ENCODE measurements around the gene S100A3.

The S100A3 gene

GRCh38 chr1:153533689-153534201 lies 15.3 kb downstream of the S100A3 start:
- Histone ChIP-seq H3K27me3 (ENCODE audit: insufficient read depth, low read depth) (no peaks in the 10 kb centered on the region), H3K36me3 (ENCODE audit: insufficient read depth) (no peaks in the 10 kb centered on the region), H4K20me1 (ENCODE audit: insufficient read depth) (no peaks in the 10 kb centered on the region), H3K79me2 (ENCODE audit: insufficient read depth, low read depth) (no peaks in the 10 kb centered on the region), H3K4me3 (IDR thresholded peaks at IDR 0.05; ENCODE audit: insufficient read depth, low read depth, low read length) (no peak overlapping the region), H2AFZ (ENCODE audit: low read depth) (no peak overlapping the region), H3K27ac (no peak overlapping the region), H3K4me2 (no peak overlapping the region), H3K4me1 (ENCODE audit: low read depth, poor library complexity, severe bottlenecking) (peaks cover 16% of the 10 kb centered on the region), H3K9ac (no peak overlapping the region)
- TF ChIP-seq CTCF (conservative IDR thresholded peaks at IDR 0.05; ENCODE audit: low read depth, low read length), result no peak

GRCh38 chr1:153532769-153533599 lies 16.1 kb downstream of the S100A3 start:
- Histone ChIP-seq H3K79me2 (ENCODE audit: insufficient read depth, low read depth) (no peaks in the 10 kb centered on the region), H2AFZ (ENCODE audit: low read depth) (no peak overlapping the region), H4K20me1 (ENCODE audit: insufficient read depth) (no peaks in the 10 kb centered on the region), H3K4me2 (no peak overlapping the region), H3K4me3 (IDR thresholded peaks at IDR 0.05; ENCODE audit: insufficient read depth, low read depth, low read length) (no peak overlapping the region), H3K27me3 (ENCODE audit: insufficient read depth, low read depth) (no peaks in the 10 kb centered on the region), H3K36me3 (ENCODE audit: insufficient read depth) (no peaks in the 10 kb centered on the region), H3K4me1 (ENCODE audit: low read depth, poor library complexity, severe bottlenecking) (peaks cover 16% of the 10 kb centered on the region), H3K27ac (no peak overlapping the region), H3K9ac (no peak overlapping the region)
- TF ChIP-seq CTCF (conservative IDR thresholded peaks at IDR 0.05; ENCODE audit: low read depth, low read length), result peak; percentile 74

GRCh38 chr1:153532181-153532580 lies 16.9 kb downstream of the S100A3 start:
- Histone ChIP-seq H3K27me3 (ENCODE audit: insufficient read depth, low read depth) (no peaks in the 10 kb centered on the region), H3K4me2 (no peak overlapping the region), H3K36me3 (ENCODE audit: insufficient read depth) (no peaks in the 10 kb centered on the region), H3K4me1 (ENCODE audit: low read depth, poor library complexity, severe bottlenecking) (peaks cover 16% of the 10 kb centered on the region), H3K27ac (no peak overlapping the region), H4K20me1 (ENCODE audit: insufficient read depth) (no peaks in the 10 kb centered on the region), H3K9ac (no peak overlapping the region), H3K79me2 (ENCODE audit: insufficient read depth, low read depth) (no peaks in the 10 kb centered on the region), H3K4me3 (IDR thresholded peaks at IDR 0.05; ENCODE audit: insufficient read depth, low read depth, low read length) (no peak overlapping the region), H2AFZ (ENCODE audit: low read depth) (no peak overlapping the region)
- TF ChIP-seq CTCF (conservative IDR thresholded peaks at IDR 0.05; ENCODE audit: low read depth, low read length), result no peak

- Histone ChIP-seq H3K4me2 (no peak overlapping the region), H3K4me1 (ENCODE audit: low read depth, poor library complexity, severe bottlenecking) (peaks cover 12% of the 10 kb centered on the region), H3K79me2 (ENCODE audit: insufficient read depth, low read depth) (no peaks in the 10 kb centered on the region), H4K20me1 (ENCODE audit: insufficient read depth) (no peaks in the 10 kb centered on the region), H2AFZ (ENCODE audit: low read depth) (no peak overlapping the region), H3K27ac (no peak overlapping the region), H3K9ac (no peak overlapping the region), H3K36me3 (ENCODE audit: insufficient read depth) (no peaks in the 10 kb centered on the region), H3K4me3 (IDR thresholded peaks at IDR 0.05; ENCODE audit: insufficient read depth, low read depth, low read length) (no peak overlapping the region), H3K27me3 (ENCODE audit: insufficient read depth, low read depth) (no peaks in the 10 kb centered on the region)
- no peak for TF ChIP-seq CTCF (conservative IDR thresholded peaks at IDR 0.05; ENCODE audit: low read depth, low read length)
These were observed 17.4 kb downstream of the S100A3 start for GRCh38 chr1:153531638-153532037.

Data from KMS-11 (cell line).